Prostate gland (tissue), 2 donors: ENCODE data around the gene PCDHB4. TPM values are rescaled to one million over a fixed set of nuclear protein-coding genes. Genes with fewer than 3 reads are reported as not detected.

Experiments
- DNase-seq: peaks from one replicate; pipeline ENCODE4 v3.0.0-alpha.2; 2019; ENCODE audit warnings: low spot score
- H3K27ac ChIP-seq, 2 donors: fragments of 200-600 bp; sonication (generic); 2 replicates each; pipeline ENCODE4 v1.5.1; 2017 to 2019
- H3K27me3 ChIP-seq: fragments of 200-600 bp; sonication (generic); replicated peaks from 2 replicates; pipeline ENCODE4 v1.5.1; 2019; ENCODE audit not compliant: insufficient read depth
- H3K36me3 ChIP-seq, 2 donors: fragments of 200-600 bp; sonication (generic); 1 replicate in 1 of 2; 2 replicates in 1 of 2; pipeline versions ENCODE4 v1.5.1 to v1.8.1; 2017 to 2019
- H3K4me1 ChIP-seq: fragments of 200-600 bp; sonication (generic); replicated peaks from 2 replicates; pipeline ENCODE4 v1.5.1; 2019
- H3K4me3 ChIP-seq, 2 donors: fragments of 200-600 bp; sonication (generic); 2 replicates each; pipeline ENCODE4 v1.5.1; 2017 to 2019
- H3K9me3 ChIP-seq: fragments of 200-600 bp; sonication (generic); 2 replicates; pipeline ENCODE4 v1.5.1; 2017
- POLR2A ChIP-seq: fragments of 450-650 bp; IDR thresholded peaks from one replicate; pipeline ENCODE4 v1.6.1; 2016; ENCODE audit warnings: antibody characterized with exemption, mild to moderate bottlenecking
- POLR2AphosphoS5 ChIP-seq: sonication (generic); formaldehyde crosslinking; IDR thresholded peaks from one replicate; pipeline ENCODE4 v1.6.1; 2017; ENCODE audit warnings: antibody characterized with exemption
- WGBS: methylation state at CpG from one replicate; pipeline ENCODE4 v1.1.5; 2018; 5-methylcytosine and 5-hydroxymethylcytosine counted together
- intact Hi-C: fragments of 100-400 bp; cut with DNase I; formaldehyde crosslinking; loops from one replicate; pipeline ENCODE4 v1.14.2; 2022
- total RNA-seq, 2 donors: library from RNA; depleted of rRNA; stranded (reverse); fragments of >200 nt; gene quantifications; one replicate each; pipeline ENCODE4 v1.1.0, GENCODE V29; 2016
- TF ChIP-seq, protein P1 (sequence below), 4 experiments: fragments of 200-600 bp in 2 of 4; fragments of 450-650 bp in 2 of 4; sonication (generic) in 2 of 4; IDR thresholded peaks; 1 replicate in 3 of 4; 2 replicates in 1 of 4; pipeline ENCODE4 v1.5.1; 2016 to 2019; ENCODE audit warnings: antibody characterized with exemption in 4 of 4, mild to moderate bottlenecking in 2 of 4, moderate library complexity in 2 of 4

PCDHB4 gene
- 1 to 10 TPM; 1.4 to 1.7 TPM for total RNA-seq

DNA sequence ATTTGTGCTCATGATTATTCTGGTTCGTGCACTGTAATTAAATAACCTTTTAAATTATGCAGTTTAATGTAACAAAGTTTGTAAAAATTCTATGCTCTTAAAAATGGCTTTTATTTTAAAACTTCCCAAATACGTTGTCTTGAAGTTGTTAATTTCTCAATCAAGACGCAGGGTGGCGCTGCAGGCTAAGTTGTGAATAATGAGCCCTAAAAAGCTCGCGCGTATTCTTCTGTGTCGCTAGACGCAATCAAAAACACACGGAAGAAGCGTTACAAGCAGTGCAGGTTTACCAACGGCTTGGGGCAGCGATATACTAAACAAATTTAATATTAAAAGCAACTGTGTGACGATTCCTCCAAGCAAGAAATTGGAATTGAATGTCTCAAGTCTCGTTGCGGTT, at the start of gene PCDHB4:
Gene PCDHB4, plus strand, starts transcription at position 256 of the 400 bp plus-strand sequence. CDS start 181 bp downstream, outside the sequence.
- WGBS: 19% methylated on average over 16 of the region's 16 CpGs
- no peak within 1 kb of the TSS for H3K4me3 ChIP-seq

DNA sequence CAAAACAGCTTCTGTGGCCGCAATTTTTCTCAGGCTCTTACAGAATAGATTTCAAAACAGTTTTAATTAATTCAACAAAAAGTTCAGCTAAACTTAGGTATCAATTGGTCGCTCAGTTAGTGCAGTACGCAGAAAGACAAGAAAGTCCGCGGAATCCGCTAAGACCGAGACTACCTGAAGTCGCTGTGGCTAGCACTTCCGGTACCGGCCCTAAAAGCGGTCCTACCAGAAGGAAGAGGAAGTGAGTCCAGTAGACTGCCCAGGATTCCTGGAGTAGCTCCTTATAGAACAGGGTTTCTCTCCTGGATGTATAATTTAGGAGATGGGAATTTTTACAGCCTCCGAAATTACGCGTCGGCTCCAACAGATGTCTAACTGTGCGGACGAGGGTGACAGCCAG, 43.8 kb upstream of the PCDHB4 start:
- no peak overlapping the region for H3K4me3 ChIP-seq
- no peaks in the 10 kb centered on the region for H3K4me1 ChIP-seq
- intact Hi-C loops: no loop called here
- TF ChIP-seq, protein P1, sequence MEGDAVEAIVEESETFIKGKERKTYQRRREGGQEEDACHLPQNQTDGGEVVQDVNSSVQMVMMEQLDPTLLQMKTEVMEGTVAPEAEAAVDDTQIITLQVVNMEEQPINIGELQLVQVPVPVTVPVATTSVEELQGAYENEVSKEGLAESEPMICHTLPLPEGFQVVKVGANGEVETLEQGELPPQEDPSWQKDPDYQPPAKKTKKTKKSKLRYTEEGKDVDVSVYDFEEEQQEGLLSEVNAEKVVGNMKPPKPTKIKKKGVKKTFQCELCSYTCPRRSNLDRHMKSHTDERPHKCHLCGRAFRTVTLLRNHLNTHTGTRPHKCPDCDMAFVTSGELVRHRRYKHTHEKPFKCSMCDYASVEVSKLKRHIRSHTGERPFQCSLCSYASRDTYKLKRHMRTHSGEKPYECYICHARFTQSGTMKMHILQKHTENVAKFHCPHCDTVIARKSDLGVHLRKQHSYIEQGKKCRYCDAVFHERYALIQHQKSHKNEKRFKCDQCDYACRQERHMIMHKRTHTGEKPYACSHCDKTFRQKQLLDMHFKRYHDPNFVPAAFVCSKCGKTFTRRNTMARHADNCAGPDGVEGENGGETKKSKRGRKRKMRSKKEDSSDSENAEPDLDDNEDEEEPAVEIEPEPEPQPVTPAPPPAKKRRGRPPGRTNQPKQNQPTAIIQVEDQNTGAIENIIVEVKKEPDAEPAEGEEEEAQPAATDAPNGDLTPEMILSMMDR (IDR thresholded peaks at IDR 0.05): no peak
- no peak for TF ChIP-seq POLR2AphosphoS5
- no peak for TF ChIP-seq POLR2A
- H3K36me3 ChIP-seq: no peaks in the 10 kb centered on the region
- H3K27ac ChIP-seq: no peak overlapping the region
- H3K9me3 ChIP-seq: no peaks in the 10 kb centered on the region
- DNase-seq: no peak
- H3K27me3 ChIP-seq: no peaks in the 10 kb centered on the region
- WGBS: 44% methylated on average over 17 of the region's 17 CpGs

More for the DNA sequence above, at the start of gene PCDHB4:
- Histone ChIP-seq H3K27ac (no peak within 1 kb of the TSS), H3K9me3 (no peaks in the 10 kb centered on the region), H3K36me3 (no peaks in the 10 kb centered on the region), H3K27me3 (no peaks in the 10 kb centered on the region), H3K4me1 (no peaks in the 10 kb centered on the region)
- intact Hi-C loops: no loop called here
- no peak for DNase-seq
- TF ChIP-seq POLR2AphosphoS5 (no peak), POLR2A (no peak)
- TF ChIP-seq, protein P1 (IDR thresholded peaks at IDR 0.05): peak in 1 of 4 experiments; percentile 20

DNA sequence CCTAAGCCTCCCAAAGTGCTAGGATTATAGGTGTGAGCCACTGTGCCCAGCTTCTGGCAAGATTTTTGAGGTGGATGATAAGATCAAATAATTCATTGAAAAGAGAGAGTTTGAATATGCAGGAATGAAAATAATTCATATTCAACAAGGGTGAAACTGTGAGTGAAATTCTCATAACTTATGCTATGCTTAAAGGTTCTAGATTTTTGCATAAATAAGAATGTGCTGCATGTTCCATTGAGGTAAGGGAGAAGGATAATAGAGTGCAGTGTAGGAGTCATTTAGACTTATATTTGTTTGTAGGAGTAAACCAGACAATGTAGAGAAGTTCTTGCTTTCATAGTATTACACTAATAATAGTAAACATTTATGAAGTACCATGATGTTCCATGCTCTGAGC, 39.4 kb upstream of the PCDHB4 start:
- H3K4me3 ChIP-seq: no peak overlapping the region
- H3K36me3 ChIP-seq: no peaks in the 10 kb centered on the region
- intact Hi-C loops: no loop called here
- TF ChIP-seq POLR2AphosphoS5 (no peak), POLR2A (no peak)
- TF ChIP-seq, protein P1 (IDR thresholded peaks at IDR 0.05): no peak
- no peaks in the 10 kb centered on the region for H3K9me3 ChIP-seq
- no peaks in the 10 kb centered on the region for H3K27me3 ChIP-seq
- DNase-seq: no peak
- H3K4me1 ChIP-seq: no peaks in the 10 kb centered on the region
- no peak overlapping the region for H3K27ac ChIP-seq

DNA sequence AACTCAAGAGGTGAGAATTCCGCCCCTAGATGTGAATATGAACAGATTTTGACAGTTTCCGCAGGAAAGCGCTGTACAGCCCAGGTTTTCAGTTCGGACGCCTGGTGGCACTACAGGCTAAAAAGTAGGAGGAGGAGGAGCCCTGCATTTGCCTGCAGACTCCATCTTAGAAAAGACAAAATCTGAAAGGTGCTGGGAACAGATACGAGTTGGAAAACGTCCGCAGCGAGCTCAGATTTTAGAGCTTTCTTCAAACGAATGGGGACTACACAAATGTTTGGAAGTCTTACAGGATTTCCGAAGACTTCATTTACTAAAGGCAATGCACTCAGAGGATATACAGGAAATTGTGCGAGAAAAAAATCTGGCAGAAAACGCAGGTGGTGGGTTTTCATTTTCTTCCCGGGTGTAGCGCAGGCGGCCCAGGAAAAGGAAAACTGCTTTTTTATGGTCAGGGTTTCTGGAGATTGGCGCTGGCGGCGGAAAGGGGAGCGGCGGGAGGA, 37.1 kb upstream of the PCDHB4 start:
- DNase-seq: no peak
- no peaks in the 10 kb centered on the region for H3K4me1 ChIP-seq
- 8% methylated on average over 21 of the region's 21 CpGs for WGBS
- no peaks in the 10 kb centered on the region for H3K9me3 ChIP-seq
- peak overlapping the region; percentile 23 to 56 for H3K27ac ChIP-seq
- peak overlapping the region; percentile 22 to 32 for H3K4me3 ChIP-seq
- TF ChIP-seq POLR2A (no peak), POLR2AphosphoS5 (no peak)
- TF ChIP-seq, protein P1 (IDR thresholded peaks at IDR 0.05): peak in 2 of 4 experiments; percentile 11 to 48
- no peaks in the 10 kb centered on the region for H3K27me3 ChIP-seq
- intact Hi-C loops: no loop called here
- H3K36me3 ChIP-seq: no peaks in the 10 kb centered on the region

DNA sequence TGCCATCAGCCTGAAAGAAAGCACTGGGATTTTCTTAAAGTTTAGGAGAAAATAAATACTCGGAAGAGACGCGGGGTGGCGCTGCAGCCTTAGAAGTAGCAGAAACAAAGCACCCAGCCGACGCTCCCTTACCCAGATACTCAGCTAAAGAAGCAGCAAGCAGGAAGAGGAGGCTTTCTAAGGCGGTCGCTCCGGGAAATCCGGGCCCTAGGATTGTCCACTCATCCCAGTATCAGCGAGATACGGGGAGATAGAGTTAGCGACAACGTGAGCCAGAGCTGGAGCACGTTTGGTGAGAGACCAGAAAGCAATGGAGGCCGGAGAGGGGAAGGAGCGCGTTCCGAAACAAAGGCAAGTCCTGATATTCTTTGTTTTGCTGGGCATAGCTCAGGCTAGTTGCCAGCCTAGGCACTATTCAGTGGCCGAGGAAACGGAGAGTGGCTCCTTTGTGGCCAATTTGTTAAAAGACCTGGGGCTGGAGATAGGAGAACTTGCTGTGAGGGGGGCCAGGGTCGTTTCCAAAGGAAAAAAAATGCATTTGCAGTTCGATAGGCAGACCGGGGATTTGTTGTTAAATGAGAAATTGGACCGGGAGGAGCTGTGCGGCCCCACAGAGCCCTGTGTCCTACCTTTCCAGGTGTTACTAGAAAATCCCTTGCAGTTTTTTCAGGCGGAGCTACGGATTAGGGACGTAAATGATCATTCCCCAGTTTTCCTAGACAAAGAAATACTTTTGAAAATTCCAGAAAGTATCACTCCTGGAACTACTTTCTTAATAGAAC, 26.9 kb upstream of the PCDHB4 start, which contains the start of gene PCDHB2:
Gene PCDHB2, plus strand, starts transcription at position 135 of the 782 bp plus-strand sequence. Its CDS starts 176 bp downstream, at position 311.
- Histone ChIP-seq H3K36me3 (no peaks in the 10 kb centered on the region), H3K27me3 (peaks cover 11% of the 10 kb centered on the region), H3K4me3 (peak within 1 kb of the TSS in 1 of 2 donors; percentile 32), H3K27ac (peak within 1 kb of the TSS in 1 of 2 donors; percentile 60), H3K4me1 (no peaks in the 10 kb centered on the region), H3K9me3 (peaks cover 5% of the 10 kb centered on the region)
- WGBS: 16% methylated on average over 29 of the region's 29 CpGs
- no peak for TF ChIP-seq POLR2AphosphoS5
- TF ChIP-seq, protein P1 (IDR thresholded peaks at IDR 0.05): peak in 1 of 4 experiments; percentile 51
- DNase-seq: peak; percentile 16
- intact Hi-C loops: no loop called here
